GM21786 (cell line): ENCODE data around the gene GPC5.
"Not testable (repeated sequence)": the region's sequence is repeated elsewhere in the genome, so short reads cannot be mapped to it uniquely, and the experiment has no call there.

Source experiments
- ATAC-seq: cut with Tn5 transposase; IDR thresholded peaks from one replicate; pipeline ENCODE4 v1.9.1; 2021; ENCODE audit not compliant: unreplicated experiment

GPC5 gene

DNA sequence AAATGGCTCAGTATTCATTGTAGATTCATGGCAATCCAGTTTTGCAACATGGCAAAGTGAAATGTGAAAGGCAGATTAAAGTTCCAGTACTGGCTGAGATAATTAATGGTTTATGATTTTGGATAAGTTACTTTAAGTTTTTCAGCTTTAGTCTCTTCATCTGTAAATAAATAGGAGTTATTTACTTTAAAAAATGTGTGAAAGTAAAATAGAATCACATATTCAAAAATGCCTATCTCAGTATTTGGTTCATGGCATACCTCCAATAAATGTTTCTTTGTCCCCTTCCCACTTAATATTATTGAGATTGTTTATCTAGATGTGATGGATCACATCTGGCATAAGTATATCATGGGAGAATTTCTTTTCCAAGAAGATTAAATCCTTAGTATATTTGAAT, 426.0 kb downstream of the GPC5 start:
- no peak for ATAC-seq

DNA sequence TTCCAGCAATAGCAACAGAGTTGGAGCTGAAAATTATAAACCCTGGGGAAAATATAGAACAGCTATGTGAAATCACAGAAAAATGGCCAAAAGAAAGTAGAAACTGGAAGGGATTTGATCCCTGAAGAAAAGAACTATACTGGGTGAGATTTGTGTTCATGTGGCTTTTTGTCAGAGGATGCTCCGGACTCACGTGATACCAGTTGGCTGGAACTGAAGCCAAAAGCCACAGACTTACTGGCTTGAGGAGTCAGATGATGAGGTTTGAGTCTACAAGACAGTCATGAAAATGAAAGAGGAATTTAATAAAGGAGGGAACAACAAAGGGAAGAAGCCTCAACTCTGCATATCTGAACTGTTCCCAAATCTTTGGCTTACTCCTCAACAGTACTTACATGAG, 427.1 kb downstream of the GPC5 start:
- ATAC-seq = no peak

DNA sequence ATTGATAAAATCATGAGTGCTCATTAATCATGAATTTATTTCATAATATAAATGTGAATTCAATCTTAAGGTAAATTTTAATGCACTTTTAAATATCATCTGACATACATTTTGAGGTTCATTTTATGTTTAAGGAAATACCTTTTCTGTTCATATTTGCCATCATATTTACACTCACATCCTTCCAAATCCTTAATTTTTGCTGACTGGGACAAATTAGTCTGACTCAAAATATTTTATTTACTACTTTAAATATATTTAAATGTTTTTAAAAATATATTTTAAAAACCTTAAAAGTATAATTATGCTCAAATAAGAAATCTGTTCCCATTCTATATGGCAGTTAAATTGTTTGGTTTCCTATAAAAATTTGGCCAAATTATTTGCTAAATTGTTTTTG, 438.1 kb downstream of the GPC5 start:
- no peak for ATAC-seq

DNA sequence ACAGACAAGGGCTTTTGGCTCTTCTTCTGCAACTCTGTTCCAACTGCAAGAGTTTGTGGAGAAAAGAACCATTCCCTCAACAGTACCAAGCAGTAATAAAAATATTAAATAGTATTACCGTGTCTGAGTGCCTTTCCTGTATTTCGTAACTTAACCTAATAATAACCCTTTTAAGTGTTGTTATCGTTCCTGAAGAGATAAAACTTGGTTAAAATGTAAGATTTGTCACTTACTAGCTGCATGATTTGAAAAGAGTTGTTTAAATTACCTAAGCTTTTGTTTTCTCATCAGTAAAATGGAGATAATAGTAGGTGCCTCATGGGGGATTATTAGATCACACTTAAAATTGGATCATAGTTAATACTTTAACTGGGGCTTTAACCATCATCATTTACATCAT, 447.2 kb downstream of the GPC5 start:
- no peak for ATAC-seq

DNA sequence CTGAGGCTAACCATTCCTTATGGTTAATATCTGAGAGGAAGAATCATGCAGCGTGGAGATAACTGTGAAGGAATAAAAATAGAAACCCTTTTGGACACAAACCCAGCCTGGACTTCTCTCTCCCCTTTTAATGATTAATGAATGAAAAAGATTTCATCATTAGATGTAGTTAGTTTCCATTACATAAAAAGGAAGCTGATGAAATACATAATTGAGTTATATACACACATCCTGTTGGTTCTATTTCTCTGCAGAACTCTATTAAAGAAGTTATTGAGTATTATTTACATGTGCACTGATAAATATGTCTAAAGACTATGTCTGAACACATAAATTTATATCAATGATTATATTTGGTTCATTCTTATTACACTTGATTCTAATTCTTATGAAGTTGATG, 465.3 kb downstream of the GPC5 start:
- no peak for ATAC-seq

DNA sequence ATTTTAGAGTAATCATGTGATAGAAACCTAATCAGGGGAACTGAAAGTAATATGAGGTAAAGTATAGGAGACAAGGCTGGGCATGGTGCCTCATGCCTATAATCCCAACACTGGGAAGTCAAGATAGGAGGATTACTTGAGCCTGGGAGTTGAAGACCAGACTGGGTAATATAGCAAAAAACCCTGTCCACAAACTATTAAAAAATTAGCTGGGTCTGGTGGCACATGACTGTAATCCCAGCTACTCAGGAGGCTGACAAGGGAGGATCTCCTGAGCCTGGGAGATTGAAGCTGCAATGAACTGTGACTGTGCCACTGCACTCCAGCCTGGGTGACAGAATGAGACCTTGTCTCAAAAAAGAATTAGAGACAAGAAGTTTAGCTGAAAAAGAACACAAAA, 469.9 kb downstream of the GPC5 start:
- ATAC-seq = no peak

DNA sequence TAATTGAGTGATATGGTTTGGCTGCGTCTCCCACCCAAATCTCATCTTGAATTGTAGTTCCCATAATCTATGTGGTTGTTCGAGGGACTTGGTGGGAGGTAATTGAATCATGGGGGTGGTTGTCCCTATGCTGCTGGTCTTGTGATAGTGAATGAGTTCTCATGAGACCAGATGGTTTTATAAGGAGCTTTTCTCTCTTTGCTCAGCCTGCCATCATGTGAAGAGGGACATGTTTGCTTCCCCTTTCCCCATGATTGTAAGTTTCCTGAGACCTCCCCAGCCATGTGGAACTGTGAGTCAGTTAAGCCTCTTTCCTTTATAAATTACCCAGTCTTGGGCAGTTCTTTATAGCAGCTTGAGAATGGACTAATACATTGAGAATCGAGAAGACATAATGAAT, 480.1 kb downstream of the GPC5 start:
- ATAC-seq = no peak

DNA sequence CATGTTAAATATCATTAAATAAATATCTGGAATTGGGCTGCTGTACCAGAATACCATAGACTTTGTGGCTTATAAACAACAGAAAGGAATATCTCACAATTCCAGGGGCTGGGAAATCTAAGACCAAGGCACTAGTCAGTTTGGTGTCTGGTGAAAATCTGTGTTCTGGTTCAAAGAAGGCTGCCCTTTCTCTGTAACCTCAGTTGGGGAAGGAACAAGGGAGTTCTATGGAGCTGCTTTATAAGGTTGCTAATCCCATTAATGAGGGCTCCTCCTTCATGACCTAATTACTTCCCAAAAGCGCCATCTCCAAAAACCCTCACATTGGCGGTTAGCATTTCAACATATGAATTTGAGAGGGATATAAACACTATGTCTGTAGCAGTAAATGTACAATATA, 480.9 kb downstream of the GPC5 start:
- no peak for ATAC-seq

DNA sequence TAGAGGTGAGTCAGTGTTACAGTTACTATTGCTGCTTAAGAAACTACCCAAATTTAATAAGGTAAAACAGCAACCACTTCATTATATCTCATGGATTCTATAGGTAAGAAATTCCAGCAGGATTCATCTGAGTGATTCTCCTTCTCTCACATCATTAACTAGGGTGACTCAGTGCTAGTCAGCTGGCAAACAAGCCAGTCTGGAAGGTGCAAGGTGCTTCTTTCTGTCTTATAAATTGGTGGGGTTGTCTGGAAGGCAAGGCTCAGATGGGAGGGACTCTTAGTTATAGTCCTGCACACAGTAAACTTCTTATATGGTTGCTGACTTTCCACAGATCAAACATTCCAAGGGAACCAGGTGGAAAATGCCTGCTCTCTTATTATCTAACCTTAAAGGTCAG, 484.5 kb downstream of the GPC5 start:
- no peak for ATAC-seq

DNA sequence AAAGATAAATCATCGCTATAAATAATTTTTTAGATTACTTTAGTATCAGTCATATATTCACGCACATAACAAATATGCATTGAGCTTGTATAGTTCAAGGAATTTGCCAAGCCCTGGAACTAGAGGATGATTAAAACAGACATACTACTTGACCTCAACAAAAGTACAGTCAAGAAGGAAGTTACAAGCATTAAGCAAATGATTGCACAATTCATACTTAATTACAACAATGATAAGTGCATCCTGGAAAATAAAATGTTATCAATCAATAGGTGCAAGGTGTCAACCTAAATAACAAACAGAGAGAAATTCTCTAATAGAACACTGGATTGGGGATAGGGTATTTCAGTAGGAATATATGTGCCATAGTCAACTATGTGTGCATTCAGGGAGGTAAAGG, 491.2 kb downstream of the GPC5 start:
- no peak for ATAC-seq

DNA sequence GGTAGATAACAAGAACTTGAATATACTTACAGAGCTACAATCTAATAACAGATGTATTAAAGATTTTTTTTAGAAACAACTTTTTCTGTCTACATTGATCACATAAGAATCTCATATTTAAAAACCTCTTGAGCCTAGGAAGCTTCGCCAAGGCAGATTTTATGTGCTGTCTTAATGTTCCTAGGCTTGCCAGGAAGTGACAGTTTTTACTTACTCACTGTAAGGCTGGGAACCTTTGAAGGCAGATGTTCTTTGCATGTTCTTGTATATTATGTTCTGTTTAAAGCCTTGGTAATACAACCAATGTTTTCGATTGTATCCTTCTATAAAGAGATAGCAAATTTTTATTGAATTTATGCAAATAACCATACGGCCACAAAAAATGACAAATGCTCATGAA, 492.7 kb downstream of the GPC5 start:
- no peak for ATAC-seq

DNA sequence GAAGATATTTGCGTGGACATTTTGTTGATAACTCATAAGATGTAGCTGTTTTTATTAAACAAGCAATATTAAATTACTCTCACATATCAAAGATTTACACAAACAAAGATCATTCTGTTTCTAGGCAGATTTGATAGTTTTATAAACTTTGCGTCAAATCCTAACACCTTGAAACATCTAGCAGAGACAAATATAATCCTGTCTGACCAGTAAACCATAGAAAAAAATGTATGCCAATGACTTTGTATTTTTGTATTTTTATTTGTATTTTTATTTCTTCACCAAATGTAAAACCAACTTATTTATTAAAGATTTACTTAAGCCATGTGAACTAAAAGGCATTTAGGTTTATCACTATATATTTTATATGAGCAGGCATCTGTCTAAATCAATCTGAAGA, 494.6 kb downstream of the GPC5 start:
- no peak for ATAC-seq

DNA sequence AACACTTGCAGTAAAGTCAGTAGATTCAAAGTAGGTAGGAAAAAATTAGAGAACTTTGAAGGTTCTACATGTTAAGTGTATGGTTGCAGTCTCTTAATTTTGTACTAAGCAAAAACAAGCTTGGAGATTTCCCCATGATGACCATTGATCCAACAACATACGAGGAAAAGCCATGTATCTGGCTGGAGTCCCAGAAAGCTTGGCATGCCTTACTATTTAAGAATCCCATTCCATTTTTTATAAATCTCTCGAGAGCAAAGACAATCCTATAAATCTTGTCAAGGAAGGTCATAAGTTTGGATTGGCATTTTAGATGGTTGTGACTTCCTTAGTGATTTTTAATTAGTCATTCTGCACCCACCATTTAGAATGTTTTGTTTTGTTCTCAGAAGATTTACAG, 495.9 kb downstream of the GPC5 start:
- no peak for ATAC-seq

DNA sequence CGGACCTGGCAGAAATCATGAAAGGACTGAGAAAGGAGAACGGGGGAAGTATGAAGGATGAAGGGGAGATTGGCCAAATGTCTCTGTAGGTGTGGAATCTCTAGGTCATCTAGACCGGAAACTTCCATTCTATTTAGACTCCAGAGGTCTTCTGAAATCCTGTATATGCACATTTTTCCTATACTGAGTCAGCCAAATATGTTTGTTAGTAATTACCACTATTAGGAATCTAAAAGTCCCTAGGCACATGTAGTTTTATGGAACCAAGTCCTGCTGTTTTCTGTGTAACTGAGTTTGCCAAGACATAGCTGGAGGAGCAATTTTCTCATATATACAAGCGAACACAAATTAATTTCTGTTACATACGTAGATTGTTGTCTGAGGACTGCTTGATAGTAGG, 498.1 kb downstream of the GPC5 start:
- no peak for ATAC-seq

DNA sequence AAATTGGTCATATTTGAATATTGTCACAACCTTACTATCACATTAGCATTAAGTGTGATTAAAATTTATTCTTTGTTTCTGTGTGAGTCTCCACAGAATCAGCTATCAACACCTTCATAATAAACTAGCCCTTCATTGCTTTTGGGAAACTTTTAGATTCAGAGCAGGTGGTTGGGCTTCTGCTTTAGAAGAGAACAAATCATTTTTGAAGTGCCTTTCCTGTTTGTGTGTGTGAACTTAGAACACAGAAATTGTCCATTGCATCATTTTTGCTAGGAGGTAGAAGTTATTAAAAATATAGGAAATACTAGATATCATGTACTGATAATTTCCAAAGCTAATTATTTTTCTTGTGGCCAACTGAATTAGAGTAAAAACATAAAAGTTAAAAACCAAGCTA, 500.6 kb downstream of the GPC5 start:
- ATAC-seq = not testable (repeated sequence)

DNA sequence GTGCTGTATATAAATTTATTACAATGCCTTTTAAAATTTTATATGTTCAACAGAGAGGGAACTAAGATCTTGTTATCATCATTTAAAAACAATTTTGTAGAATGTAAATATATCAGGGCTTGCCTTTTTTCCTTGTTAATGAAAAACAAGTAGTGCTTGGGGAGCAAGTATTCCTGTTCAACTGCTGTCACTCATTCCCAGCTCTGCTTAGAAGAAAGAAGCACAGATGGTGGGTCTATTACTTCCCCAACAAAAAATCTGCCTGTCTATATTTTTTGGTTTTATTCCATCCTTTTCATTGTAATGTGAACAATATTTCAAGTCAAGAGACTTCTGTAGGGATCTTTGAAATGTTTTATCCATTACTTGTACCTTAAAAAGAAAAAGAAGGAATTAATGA, 503.9 kb downstream of the GPC5 start:
- ATAC-seq = no peak

DNA sequence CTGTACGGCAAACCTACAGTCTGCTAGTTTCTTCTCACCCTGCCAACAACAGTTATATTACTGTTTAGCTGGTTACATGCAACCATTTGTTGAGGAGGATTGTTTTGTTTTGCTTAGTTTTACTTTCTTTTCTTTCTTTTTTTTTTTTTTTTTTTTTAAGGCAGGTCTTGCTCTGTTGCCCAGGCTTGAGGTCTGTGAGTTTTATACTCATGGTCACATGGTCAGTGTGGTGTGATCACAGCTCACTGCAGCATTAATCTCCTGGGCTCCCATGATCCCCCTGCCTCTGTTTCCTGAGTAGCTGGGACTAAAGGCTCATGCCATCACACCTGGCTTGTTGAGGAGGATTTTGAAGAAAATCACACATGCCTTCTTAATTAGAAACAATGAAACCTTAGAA, 505.6 kb downstream of the GPC5 start:
- ATAC-seq = peak; percentile 95

DNA sequence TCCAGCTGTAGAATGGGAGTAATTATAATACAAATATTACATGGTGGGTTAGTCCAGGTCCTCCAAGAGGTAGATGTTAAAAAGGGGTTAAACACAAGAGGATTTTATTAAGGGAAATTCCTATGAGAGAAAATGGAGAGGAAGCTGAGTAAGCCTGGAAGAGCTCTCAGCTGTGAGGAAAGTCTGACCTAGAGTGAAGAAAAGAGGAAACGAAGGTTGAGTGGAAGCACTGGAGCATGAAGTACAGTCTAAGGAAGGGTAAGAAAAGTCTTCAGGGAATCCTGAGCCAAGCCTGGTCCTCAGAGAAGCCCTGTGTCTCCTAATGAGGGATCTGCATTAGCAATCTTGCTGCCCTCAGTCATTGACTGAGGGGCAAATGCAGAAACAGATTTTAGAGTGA, 506.2 kb downstream of the GPC5 start:
- ATAC-seq = peak; percentile 61

DNA sequence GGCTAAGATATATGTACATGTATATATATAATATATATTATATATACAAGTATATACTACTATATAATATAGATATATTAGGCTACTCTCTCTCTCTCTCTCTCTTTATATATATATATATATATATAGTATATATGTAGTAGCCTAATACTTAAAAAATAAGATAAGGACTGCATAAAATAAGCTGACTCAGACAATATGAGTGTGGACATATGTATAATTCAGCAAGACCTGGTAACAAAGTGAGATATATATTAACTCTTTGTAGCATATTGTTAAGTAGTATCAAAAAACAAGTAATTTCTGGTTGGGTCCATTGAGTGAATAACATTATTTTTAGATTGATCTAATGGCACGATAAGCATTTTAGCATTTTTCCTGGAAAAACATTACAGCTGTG, 509.0 kb downstream of the GPC5 start:
- ATAC-seq = no peak

DNA sequence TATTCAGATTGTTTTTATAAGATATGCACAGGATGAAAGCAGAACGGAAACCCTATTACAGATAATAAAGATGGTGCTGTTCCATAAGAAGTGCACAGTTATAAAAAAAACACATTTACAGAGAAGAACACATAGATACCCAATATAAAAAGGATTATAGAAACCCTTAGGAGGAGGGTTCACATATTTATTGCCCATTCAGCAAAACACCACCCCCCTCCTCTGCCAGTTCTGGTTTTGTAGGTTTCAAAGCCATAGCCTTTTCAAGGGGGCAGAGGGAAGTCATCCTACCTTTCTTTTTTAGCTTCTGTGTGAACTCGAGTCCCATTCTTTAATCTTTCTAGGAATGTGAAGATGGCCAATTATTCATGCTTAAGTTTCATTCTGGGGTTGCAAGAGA, 511.2 kb downstream of the GPC5 start:
- no peak for ATAC-seq

DNA sequence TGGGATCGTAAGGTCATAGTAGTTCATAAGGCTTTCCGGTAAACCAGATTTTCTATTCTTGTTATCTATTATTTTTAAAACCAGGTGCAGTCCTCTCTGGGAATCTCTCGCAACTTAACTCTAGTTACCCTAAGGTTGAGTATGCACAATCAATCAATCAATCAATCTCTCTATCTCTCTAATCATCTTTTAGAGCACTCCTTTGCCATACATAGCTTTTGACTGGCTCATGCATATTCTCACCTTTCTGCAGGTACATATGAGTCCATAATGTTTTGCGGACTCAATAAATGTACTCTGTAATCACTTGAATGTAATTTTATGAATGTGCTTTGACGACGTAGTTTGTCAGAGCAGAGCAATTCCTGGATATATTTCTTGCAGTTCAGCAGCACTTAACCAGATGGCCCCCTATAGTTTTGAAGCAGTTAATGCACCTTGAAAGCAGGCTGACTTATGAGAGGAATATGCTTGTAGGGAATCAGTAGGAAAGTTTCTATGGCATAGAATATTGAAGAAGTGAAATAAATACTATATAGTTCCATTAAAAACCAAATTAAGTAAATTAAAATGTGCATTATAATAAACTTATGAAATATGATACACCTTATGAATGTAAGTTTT, 524.7 kb downstream of the GPC5 start:
- no peak for ATAC-seq

DNA sequence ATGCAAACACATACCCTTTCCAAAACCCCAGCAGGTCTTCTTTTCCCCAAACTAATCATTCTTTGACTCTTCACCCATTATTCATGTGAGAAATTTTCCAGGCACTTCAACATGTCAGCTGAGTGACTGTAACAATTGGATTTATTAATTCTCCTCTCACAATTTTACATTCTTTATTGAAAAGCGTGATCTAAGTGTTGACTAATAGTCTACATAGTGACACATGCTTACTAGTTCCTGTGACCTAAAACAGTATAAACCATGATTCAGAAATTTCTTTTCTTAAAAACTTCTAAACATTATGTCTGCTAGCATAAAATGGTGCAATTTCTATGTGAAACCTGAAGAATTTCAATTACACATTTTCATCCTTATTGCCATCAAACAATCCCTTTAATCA, 532.3 kb downstream of the GPC5 start:
- no peak for ATAC-seq

DNA sequence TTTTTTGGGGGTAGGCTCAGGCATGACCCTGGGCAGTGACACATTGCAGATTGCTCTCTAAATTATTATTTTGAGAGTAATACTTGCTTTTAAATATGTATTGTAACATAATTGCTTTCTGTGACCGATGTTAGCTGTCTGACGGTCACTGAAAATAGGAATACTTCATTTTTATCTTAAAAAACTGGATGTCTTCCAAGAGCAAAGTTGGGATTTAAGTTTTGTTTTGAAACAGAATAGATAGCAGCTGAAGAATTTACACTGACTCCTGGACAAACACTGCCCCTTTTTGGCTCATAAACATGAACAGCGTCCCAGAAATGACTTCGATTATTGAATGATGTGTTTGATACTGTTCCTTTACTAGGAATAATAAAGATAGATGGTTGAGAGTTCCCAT, 535.9 kb downstream of the GPC5 start:
- no peak for ATAC-seq
